ENCODE results near the gene LCE1A.
A peak's percentile ranks its signal among the peaks of the same experiment; 100 is the strongest.

Gene LCE1A

DNA sequence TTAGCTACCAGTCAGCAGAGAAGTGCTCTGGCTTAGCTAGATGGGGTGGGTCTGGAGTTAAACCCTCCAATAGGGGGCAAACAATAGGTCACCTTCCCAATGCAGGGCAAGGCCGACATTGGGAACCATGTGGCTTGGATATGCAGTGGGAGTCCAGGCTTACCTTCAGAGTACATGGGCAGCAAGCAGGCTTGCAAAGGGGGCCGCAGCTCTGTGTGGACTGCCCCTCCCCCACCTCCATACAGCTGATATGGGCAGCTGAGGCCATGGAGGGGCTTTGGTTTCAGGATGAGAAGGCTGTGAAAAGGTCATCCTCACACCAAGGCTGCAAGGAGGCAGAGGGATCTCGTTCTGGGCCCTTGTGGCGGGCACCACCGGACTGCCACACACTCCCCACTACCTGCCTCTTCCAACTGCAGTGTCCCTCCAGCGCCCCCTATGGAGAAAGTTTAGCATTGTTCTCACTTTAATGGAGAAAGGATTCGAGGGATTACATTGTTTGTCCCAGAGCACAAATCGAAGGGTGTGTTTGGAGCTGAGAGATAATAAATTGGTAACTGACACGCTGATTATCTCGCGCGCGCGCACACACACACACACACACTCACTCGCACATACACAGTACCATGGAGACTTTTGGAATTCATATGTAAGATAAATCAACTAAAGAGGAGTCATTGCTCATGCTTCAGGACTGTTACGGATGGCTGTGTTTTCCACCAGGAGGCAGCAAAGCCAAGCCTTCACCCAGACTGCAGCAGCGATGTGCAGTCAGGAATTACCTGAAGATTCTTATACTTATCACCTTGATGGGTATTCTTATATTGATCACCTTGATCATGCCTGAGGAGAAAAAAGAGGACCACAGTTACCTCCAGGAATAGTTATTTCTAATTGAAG is 43.8 kb downstream of the LCE1A start:
- DNase-seq (ENCODE audit: low spot score) = peak; percentile 26

DNA sequence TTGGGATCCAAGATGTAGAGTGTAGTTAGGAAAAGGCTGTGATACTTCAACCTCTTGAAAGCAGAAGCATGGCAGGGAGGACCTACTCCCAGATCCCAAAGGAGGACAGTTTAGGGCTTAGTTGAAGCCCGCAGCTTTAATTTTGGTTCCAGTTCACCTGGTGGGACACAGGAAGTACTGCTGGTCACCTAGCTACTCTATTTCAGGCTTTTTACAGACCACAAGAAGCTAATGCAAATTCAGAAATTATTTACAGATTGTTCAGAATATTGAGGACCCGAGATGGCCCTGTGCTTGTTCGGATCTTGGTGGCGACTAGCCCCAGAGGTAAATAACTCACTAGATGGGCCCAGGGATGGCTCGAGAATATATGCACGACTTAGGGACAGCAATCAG is 44.5 kb downstream of the LCE1A start:
- no peak for DNase-seq (ENCODE audit: low spot score)

DNA sequence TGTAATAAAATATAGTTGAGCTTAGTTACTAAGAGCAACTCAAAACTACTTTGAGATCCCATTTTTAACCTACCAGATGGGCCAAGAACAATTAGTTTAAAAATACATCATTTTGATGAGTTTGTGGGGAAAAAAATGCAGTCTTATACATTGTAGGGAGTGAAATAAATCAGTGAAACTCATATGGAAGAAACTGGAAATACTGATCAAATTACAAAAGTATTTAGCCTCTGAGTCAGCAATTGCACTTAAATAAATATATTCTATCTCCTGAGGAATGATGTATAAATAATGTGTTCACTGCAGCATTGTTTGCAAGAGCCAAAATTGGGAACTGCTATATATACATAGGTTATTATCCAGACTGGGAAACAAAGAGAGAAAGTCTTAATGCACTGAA is 46.2 kb downstream of the LCE1A start:
- DNase-seq (ENCODE audit: low spot score) = no peak

DNA sequence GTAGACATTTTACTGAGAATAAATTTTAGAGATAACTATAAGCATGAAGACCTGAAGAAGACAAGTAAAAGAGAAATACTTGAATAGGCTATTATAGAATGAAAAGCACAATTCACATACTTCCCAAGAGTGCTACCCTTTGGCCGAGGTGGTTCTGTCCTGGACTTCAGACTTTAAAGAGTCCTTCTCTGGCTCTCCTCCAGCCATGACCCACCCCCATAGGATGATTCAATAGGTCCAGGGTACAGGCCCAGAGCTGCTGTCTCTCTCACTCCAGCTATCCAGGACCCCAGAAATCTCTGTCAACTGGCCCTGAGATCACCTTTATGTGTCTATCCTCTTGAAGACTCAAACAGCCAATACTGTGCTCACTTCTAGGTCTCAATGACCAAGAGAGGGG is 49.6 kb downstream of the LCE1A start:
- DNase-seq (ENCODE audit: low spot score) = no peak

Measured in cerebellar cortex (tissue), 1 donor.